B cell (primary cell): ENCODE measurements around the gene LRCOL1.

ENCODE experiments used
- EZH2 ChIP-seq: IDR thresholded peaks from 2 replicates; pipeline ENCODE4 v1.6.1; 2012; ENCODE audit warnings: borderline replicate concordance, low read depth, mild to moderate bottlenecking, moderate library complexity, low read length; ENCODE audit not compliant: insufficient read depth, poor library complexity, severe bottlenecking
- TF ChIP-seq, protein P1 (sequence below): fragments of 200-600 bp; IDR thresholded peaks from one replicate; pipeline ENCODE4 v1.8.0; 2022; ENCODE audit warnings: antibody characterized with exemption, mild to moderate bottlenecking

DNA sequence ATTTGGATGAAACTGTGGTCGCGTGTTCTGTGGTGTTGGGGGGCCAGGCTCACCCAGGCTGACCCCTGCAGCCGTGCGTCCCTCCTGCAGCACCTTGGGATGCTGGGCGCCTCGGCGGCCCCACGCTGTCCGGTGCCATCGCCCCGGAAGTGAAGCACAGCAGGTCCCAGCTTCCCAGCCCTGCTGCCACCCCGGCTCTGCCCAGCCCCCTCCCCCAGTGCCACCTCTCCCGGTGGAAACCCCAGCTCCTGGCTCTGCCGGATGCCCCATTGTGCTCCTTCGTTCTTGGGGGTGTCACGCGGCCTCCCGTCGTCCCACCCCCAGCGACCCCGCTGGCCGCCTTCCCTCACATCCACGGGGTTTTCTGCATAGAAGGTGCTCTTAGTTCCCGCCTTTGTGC is 25.2 kb downstream of the LRCOL1 start:
- no peak for TF ChIP-seq EZH2
- TF ChIP-seq, protein P1, sequence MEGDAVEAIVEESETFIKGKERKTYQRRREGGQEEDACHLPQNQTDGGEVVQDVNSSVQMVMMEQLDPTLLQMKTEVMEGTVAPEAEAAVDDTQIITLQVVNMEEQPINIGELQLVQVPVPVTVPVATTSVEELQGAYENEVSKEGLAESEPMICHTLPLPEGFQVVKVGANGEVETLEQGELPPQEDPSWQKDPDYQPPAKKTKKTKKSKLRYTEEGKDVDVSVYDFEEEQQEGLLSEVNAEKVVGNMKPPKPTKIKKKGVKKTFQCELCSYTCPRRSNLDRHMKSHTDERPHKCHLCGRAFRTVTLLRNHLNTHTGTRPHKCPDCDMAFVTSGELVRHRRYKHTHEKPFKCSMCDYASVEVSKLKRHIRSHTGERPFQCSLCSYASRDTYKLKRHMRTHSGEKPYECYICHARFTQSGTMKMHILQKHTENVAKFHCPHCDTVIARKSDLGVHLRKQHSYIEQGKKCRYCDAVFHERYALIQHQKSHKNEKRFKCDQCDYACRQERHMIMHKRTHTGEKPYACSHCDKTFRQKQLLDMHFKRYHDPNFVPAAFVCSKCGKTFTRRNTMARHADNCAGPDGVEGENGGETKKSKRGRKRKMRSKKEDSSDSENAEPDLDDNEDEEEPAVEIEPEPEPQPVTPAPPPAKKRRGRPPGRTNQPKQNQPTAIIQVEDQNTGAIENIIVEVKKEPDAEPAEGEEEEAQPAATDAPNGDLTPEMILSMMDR, result no peak
